ENCODE data around the gene STARD5. TPM values are rescaled to one million over a fixed set of nuclear protein-coding genes. Genes with fewer than 3 reads are reported as not detected.

Gene STARD5
- total RNA-seq, 2 experiments from 2014 or later, result 6.5 to 20.3 TPM

DNA sequence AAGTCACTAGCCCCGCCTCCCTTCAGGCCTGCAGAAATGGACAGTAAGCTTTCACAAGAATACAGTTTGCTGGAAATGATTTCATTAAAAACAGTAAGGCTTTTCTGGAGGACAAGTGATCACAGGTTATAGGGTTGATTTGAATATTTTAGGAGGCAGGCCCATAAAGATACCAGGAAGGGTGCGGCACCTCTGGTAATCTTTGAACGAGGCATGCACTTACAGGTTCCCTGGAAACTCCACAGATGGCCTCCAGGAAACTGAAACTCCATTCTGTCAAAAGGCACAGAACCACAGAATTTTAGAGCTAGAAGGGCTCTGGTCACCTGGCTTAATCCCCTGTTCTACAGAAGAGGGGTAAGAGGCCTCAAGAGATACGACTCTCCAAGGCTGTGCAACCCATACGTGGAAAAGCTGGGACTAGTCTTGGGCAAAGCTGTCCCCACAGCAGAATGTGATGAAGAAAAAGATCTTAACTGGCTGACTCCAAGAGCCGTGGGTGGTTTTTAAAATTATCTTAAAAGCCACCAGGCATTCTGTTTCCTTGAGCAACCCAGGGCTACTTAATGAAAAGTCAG lies 1.2 kb downstream of the STARD5 start:
- H3K4me3 ChIP-seq (ENCODE audit: low read depth, low read length, poor library complexity, severe bottlenecking), result peak overlapping the region; percentile 78

DNA sequence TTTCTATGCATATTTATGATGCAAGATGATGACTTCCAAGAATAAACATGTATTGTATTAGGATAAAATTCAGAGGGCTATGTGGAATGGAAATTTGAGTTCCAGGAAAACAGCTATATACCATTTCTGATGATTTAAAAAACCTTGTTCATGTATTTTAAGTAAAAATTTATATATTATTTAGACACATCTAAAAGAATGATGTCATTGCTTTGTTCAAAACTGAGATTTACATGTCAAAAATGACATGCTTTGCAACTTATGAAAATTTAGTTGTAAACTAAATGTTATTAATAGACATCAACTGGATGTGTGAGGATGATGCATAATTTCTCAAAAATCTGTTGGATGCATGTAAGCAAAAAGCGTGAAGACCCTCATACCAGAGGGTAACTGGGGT lies 2.3 kb downstream of the STARD5 start:
- Histone ChIP-seq H3K4me2 (ENCODE audit: low read length) (0 out of 2 replicates have a peak overlapping the region, but pooled peaks have one; percentile 91), H3K36me3 (ENCODE audit: insufficient read depth, low read length) (peaks cover 38% of the 10 kb centered on the region), H3K27ac (ENCODE audit: low read depth, low read length, poor library complexity, severe bottlenecking) (no peak overlapping the region), H3K4me1 (ENCODE audit: insufficient read depth, low read length, poor library complexity, severe bottlenecking) (peaks cover 50% of the 10 kb centered on the region), H2AFZ (ENCODE audit: low read length) (no peak overlapping the region), H3K9me3 (ENCODE audit: low read length) (no peaks in the 10 kb centered on the region), H3K9me2 (ENCODE audit: insufficient read depth, low read length) (no peaks in the 10 kb centered on the region), H3K4me3 (ENCODE audit: low read depth, low read length, poor library complexity, severe bottlenecking) (no peak overlapping the region), H3K79me2 (ENCODE audit: insufficient read depth, low read depth, low read length) (peaks cover 4% of the 10 kb centered on the region; the same call in 1 of the 2 replicates), H4K20me1 (ENCODE audit: insufficient read depth, low read length) (0 out of 2 replicates have a peak, but pooled peaks cover 3% of the 10 kb centered on the region)
- POLR2A ChIA-PET, result interaction anchor here (1.2 to 1.3 kb wide), 2 partner anchors 20 to 31 kb away, joined by 3 to 4 read pairs; no protein-coding TSS in a partner anchor
- no peak for DNase-seq (ENCODE audit: low spot score)
- intact Hi-C loops (cut with micrococcal nuclease; ENCODE audit: unreplicated experiment), result loop anchor here (5.0 kb wide), 1 partner anchor 324 kb away; no protein-coding TSS in a partner anchor
- CTCF ChIA-PET (ENCODE audit: unreplicated experiment), result no interaction called here
- no TSS peak for BruUV-seq (replicated peaks)
- TF ChIP-seq, protein P1, sequence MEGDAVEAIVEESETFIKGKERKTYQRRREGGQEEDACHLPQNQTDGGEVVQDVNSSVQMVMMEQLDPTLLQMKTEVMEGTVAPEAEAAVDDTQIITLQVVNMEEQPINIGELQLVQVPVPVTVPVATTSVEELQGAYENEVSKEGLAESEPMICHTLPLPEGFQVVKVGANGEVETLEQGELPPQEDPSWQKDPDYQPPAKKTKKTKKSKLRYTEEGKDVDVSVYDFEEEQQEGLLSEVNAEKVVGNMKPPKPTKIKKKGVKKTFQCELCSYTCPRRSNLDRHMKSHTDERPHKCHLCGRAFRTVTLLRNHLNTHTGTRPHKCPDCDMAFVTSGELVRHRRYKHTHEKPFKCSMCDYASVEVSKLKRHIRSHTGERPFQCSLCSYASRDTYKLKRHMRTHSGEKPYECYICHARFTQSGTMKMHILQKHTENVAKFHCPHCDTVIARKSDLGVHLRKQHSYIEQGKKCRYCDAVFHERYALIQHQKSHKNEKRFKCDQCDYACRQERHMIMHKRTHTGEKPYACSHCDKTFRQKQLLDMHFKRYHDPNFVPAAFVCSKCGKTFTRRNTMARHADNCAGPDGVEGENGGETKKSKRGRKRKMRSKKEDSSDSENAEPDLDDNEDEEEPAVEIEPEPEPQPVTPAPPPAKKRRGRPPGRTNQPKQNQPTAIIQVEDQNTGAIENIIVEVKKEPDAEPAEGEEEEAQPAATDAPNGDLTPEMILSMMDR (conservative IDR thresholded peaks at IDR 0.05; ENCODE audit: low read length), result no peak
- no peak for TF ChIP-seq EZH2phosphoT487 (IDR thresholded peaks at IDR 0.05; ENCODE audit: borderline replicate concordance, low read depth, low read length)

More for the DNA sequence above, 1.2 kb downstream of the STARD5 start:
- TF ChIP-seq, protein P1 (conservative IDR thresholded peaks at IDR 0.05; ENCODE audit: low read length), result no peak
- no peak for TF ChIP-seq EZH2phosphoT487 (IDR thresholded peaks at IDR 0.05; ENCODE audit: borderline replicate concordance, low read depth, low read length)
- no TSS peak for BruUV-seq (replicated peaks)
- ChIA-PET POLR2A (interaction anchor here (0.9 to 1.0 kb wide), 4 partner anchors 21 to 33 kb away, joined by 3 to 4 read pairs (median 4); no protein-coding TSS in a partner anchor), CTCF (ENCODE audit: unreplicated experiment) (no interaction called here)
- Histone ChIP-seq H3K4me2 (ENCODE audit: low read length) (peak overlapping the region; percentile 91), H4K20me1 (ENCODE audit: insufficient read depth, low read length) (0 out of 2 replicates have a peak, but pooled peaks cover 3% of the 10 kb centered on the region), H2AFZ (ENCODE audit: low read length) (no peak overlapping the region; the same call in 1 of the 2 replicates), H3K79me2 (ENCODE audit: insufficient read depth, low read depth, low read length) (peaks cover 4% of the 10 kb centered on the region; the same call in 1 of the 2 replicates), H3K4me1 (ENCODE audit: insufficient read depth, low read length, poor library complexity, severe bottlenecking) (peaks cover 50% of the 10 kb centered on the region), H3K36me3 (ENCODE audit: insufficient read depth, low read length) (peaks cover 37% of the 10 kb centered on the region), H3K9me3 (ENCODE audit: low read length) (no peaks in the 10 kb centered on the region), H3K27ac (ENCODE audit: low read depth, low read length, poor library complexity, severe bottlenecking) (no peak overlapping the region), H3K9me2 (ENCODE audit: insufficient read depth, low read length) (no peaks in the 10 kb centered on the region)
- DNase-seq (ENCODE audit: low spot score), result no peak
- intact Hi-C loops (cut with micrococcal nuclease; ENCODE audit: unreplicated experiment), result loop anchor here (5.0 kb wide), 1 partner anchor 325 kb away; no protein-coding TSS in a partner anchor

DNA sequence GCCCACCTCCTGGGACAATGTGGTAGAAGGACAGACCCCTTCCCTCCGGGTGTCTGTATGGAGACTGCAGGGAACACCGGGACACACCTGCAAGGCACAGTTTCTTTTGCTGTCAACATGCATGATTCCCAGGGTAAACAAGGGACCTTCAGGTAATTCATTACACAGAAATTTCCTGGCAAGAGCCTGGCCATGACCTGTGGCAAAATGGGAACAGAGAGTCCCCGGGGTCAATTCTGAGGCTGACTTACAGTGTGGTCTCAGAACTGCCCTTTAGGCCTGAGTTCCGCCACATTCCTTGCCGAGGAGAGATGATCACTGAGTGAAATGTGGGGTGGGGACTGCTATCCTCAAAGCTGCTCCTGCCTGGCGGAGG lies 6.3 kb downstream of the STARD5 start:
- BruUV-seq (replicated peaks), result no TSS peak

More for the DNA sequence above, 6.3 kb downstream of the STARD5 start:
- Histone ChIP-seq H3K4me2 (ENCODE audit: low read length) (peak overlapping the region; percentile 83), H3K4me1 (ENCODE audit: insufficient read depth, low read length, poor library complexity, severe bottlenecking) (peaks cover 66% of the 10 kb centered on the region), H3K36me3 (ENCODE audit: insufficient read depth, low read length) (peaks cover 64% of the 10 kb centered on the region), H3K27ac (ENCODE audit: low read depth, low read length, poor library complexity, severe bottlenecking) (peak overlapping the region; percentile 92), H4K20me1 (ENCODE audit: insufficient read depth, low read length) (0 out of 2 replicates have a peak, but pooled peaks cover 3% of the 10 kb centered on the region), H2AFZ (ENCODE audit: low read length) (no peak overlapping the region), H3K9me2 (ENCODE audit: insufficient read depth, low read length) (no peaks in the 10 kb centered on the region), H3K79me2 (ENCODE audit: insufficient read depth, low read depth, low read length) (no peaks in the 10 kb centered on the region), H3K4me3 (ENCODE audit: low read depth, low read length, poor library complexity, severe bottlenecking) (peak overlapping the region; percentile 54), H3K9me3 (ENCODE audit: low read length) (no peaks in the 10 kb centered on the region)
- no peak for DNase-seq (ENCODE audit: low spot score)
- no peak for TF ChIP-seq EZH2phosphoT487 (IDR thresholded peaks at IDR 0.05; ENCODE audit: borderline replicate concordance, low read depth, low read length)
- TF ChIP-seq, protein P1 (conservative IDR thresholded peaks at IDR 0.05; ENCODE audit: low read length), result no peak
- ChIA-PET CTCF (ENCODE audit: unreplicated experiment) (interaction anchor here (1.0 to 1.4 kb wide), 3 partner anchors 10 to 22 kb away, joined by 3 read pairs; no protein-coding TSS in a partner anchor), POLR2A (interaction anchor here (1.0 to 1.3 kb wide), 3 partner anchors 16 to 25 kb away, joined by 3 to 6 read pairs (median 4); no protein-coding TSS in a partner anchor)
- intact Hi-C loops (cut with micrococcal nuclease; ENCODE audit: unreplicated experiment), result loop anchor here (1.0 to 2.0 kb wide), 2 partner anchors 20 to 25 kb away; no protein-coding TSS in a partner anchor
